Activated T-cell treated with anti-CD3 and anti-CD28 coated beads, Interleukin-2, amount 50 U/mL, for 1 hour (primary cell): Measurements from ENCODE around the gene BACH1.
"Not testable (repeated sequence)": the region's sequence is repeated elsewhere in the genome, so short reads cannot be mapped to it uniquely, and the experiment has no call there.

ENCODE experiments used
- DNase-seq: peaks from one replicate; pipeline ENCODE4 v3.0.0-alpha.2; 2020

The BACH1 gene

GRCh38 chr21:29349702-29350101 lies 51.0 kb downstream of the BACH1 start:
- no peak for DNase-seq

- DNase-seq: no peak
Measured at GRCh38 chr21:29350246-29350779, 51.6 kb downstream of the BACH1 start.

GRCh38 chr21:29351691-29352090 lies 53.0 kb downstream of the BACH1 start:
- DNase-seq: no peak

- DNase-seq: not testable (repeated sequence)
Measured at GRCh38 chr21:29355043-29355710, 56.5 kb downstream of the BACH1 start.

DNA sequence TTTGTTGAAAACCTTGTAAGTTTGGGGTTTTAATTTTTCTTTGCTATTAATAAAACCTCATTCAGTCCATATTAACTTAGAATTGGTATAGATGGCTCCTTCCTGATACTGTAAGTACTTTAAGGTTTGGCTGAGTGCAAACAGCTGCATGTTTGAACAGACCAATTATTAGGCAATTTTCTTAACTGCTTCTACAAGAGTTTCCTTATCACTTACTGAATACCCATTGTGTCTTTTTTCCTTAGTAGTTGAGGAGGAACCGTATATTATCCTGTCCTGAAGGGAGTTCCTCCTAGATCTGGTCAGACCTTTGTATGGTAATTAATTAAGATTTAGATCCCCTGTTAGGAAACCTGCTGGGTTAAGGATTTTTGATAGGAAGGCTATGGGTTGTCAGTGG lies 57.6 kb downstream of the BACH1 start:
- DNase-seq: not testable (repeated sequence)

DNA sequence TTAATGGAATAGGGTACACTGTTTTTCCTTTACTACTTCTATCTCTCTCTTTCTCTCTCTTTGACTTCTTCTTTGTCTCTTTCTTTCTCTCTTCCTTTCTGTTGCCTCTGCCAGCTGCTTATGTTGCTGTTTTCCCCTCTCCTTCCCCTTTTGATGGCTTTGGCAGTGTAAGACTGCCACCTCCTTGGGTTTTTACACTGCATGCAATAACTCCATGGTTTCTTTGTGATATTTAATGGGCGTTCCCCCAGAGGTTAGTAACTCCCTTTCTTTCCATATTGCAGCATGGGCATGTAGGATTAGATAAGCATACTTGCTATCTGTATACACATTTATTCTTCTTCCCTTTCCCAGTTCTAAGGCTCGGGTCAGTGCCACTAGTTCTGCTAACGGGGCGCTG lies 58.1 kb downstream of the BACH1 start:
- not testable (repeated sequence) for DNase-seq

GRCh38 chr21:29359718-29360117 lies 61.0 kb downstream of the BACH1 start:
- no peak for DNase-seq

DNA sequence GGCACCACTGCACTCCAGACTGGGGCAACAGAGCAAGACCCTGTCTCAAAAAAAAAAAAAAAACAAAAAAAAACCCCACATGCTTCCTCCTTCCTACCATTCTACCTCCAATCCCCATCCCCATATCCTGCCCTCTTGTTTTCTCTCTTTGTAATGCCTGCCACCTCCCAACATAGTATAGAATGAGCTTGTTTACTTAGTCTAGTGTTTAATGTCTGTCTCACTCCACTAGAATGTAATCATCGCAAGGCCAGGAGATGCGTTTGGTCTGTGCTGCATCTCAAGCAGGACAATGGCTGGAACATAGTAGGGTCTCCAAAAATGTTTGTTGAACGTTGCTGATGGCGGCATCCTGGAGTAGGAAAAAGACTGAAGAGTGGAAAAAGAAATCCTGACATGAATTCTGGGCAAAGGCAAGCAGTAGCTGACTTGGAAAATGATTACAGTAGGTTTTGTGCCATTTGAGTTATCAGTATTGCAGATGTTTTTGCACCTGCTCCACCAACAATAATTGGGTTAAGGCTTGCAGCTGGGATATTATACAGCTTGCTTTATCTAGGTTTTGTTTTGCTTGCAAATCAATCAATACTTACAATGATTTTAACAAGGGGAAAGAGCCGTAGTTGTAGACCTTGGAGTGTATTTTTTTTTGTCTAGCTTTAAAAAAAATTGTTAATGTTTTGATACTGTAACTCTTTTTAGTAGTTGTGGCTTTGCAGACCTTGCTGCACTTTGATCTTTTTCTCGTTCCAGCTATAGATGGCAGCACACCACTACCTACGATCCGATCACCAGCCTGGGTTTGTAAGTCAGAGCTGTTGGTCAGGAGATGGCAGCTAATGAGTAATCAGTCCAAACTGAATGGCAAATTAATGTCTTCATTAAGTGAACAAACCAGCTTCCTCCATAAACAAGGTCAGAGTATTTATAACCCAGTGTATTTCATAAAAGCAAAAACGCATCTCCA lies 62.4 kb downstream of the BACH1 start:
- DNase-seq: no peak

- no peak for DNase-seq
Measured at GRCh38 chr21:29362758-29363157, 64.0 kb downstream of the BACH1 start.

DNA sequence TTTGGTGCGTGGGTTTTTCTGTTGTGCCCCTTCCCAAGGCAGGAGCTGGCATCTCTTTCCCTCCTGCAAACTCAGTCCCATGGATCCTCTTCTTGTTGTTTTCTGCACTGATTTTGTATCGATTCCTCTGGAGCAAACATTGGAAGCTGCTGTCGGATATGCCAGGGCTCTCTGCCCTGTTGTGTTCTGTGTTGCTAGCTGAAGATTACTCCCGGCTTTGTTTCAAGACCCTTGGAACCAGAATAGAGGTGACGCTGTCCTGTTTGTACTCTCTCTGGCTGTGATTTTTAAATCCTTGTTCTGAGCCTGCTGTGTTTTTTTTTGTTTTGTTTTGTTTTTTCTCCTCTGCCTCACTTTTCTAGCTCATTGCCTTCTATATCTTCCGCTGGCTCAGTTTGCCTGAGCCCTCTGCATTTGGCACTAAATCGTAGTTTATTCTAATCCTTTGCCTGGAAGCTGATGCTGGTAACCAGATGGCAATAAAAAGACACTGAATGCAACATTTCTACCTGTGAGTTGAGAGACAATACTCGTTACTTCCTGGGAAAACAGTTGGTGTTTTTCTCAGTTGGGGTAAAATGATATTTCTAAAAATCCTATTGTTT lies 67.0 kb downstream of the BACH1 start:
- no peak for DNase-seq

- no peak for DNase-seq
Measured at GRCh38 chr21:29366532-29366931, 67.8 kb downstream of the BACH1 start.

DNA sequence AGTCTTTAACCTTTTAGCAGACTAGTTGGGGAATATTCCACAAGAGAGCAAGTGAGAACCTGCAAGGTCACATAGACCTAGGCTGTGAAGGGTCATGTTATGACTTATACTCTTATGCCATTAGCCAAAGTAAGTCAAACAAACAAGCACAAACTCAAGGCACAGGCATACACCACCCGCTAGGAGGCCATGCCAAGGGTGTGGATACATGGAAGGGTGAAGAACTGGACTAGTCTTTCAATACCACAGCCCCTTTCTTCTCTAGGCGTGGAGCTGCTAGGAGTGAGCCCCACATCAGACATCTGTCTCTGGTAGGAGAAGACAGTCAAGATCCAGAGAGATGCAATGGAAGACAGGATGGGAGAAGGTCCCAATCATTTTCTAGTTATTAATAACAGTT lies 68.6 kb downstream of the BACH1 start:
- DNase-seq: no peak

- no peak for DNase-seq
Measured at GRCh38 chr21:29368906-29369305, 70.2 kb downstream of the BACH1 start.

- DNase-seq: no peak
Measured at GRCh38 chr21:29371464-29371863, 72.7 kb downstream of the BACH1 start.

DNA sequence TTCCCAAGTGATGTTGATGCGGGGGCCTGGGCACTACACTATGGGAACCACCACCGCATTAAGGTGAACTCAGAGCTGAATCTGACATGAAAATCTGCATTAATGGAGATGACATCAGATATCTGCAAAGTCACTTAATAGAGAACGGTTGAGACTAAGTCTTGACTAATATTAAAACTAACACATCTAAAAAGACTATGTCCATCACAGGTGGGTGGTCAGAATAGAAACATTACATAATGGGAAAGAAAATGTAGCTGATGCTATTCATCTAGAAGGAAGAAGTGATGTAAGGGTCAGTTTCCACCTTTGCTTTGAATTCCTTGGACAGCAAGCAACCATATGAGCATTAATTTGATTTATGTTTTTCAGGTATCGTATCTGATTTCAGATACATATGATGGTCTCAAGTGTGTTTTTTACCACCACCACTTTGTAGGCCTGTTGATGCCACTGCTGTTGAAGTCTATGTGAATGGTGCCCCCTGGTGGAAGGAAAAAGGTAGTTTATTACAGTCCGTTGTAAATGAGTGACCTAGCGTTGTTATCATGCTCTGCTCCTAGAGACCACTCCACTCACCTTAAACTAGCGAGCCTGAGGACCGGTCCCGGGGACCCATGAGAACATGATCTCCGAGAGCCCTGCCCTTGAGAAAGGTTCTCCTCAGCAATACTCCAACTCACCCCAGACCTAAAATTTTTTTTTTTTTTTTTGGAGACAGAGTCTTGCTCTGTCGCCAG lies 73.5 kb downstream of the BACH1 start:
- DNase-seq: no peak

- DNase-seq: no peak
Measured at GRCh38 chr21:29374481-29374880, 75.8 kb downstream of the BACH1 start.

DNA sequence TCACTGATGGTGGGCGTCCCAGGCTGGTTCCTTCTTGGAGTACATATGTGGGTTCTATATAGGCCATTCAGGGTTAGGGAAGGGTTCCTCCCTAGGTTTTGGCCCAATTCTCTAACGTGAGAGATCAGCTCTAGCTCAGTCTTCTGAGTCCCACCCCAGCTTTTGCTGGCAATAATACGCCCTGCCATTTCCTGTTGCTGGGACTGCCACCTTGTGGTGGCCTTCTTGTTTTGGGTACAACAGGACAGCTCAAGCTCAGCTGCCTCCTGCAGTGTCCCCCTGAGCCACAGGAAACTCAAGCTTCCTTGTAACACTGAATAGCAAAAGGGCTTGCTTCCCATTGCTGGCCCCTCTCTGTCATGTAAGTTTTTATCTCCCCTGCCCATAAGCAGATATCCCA lies 77.8 kb downstream of the BACH1 start:
- DNase-seq: peak; percentile 41

DNA sequence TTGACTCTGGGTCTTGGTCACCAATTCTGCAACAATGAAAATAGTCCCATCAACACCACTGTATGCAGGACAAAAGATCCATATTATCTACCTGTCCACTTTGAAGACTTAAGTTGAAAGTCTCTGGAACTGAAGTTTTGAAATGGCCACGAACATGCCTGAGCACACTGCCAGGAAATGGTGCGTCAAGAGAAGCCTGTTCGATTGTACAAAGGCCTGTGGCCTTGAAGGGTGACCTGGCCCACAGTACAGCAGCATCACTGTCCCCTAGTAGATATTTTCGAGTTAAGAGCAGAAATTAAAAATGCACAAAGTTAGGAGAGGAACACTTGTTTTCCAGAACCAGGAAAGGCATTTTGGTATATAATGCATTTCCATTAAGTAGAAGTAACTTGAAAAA lies 78.5 kb downstream of the BACH1 start:
- no peak for DNase-seq

DNA sequence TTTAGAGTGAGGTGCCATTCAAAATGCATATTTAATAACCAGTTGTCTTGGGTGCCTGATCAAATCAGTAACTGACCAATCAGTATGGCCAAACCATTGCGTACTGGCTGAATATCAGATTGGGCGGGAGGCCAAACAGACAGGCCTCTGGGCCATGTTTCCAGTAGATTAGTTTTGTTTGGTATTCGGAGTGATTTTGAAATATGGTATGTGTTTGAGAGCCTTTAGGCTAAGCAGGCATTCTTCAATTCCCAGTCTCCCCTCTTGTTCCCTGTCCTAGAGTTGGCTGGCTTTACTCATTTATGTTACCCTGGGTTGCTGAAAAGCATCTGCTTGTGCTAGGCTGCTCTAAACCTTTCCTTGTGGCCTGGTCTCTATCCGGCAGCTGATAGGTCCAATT lies 80.1 kb downstream of the BACH1 start:
- no peak for DNase-seq

DNA sequence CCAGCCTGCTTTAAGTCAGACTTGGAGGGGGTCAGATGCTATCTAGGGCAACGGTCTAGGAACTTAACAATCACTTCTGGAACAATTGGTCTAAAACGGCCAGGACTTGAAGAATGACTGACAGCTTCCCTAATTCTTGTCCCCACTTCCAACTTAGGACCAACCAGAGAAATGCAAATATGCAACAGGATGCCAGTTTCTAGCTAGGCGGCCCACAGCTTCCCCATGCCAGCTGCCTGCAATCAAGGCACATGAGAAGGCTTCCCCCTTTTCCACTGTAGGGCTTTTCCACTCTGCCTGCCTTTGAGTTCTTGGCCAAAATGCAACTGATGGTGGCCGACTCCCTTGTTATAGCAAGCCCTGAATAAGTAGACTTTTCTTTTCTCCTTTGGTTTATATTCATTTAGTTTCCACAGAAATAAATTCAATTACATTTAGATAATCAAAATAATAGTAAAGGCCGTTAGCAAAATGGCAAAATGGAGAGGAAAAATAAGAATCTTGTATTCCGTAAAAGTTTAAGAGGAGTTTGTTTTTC lies 80.9 kb downstream of the BACH1 start:
- no peak for DNase-seq

DNA sequence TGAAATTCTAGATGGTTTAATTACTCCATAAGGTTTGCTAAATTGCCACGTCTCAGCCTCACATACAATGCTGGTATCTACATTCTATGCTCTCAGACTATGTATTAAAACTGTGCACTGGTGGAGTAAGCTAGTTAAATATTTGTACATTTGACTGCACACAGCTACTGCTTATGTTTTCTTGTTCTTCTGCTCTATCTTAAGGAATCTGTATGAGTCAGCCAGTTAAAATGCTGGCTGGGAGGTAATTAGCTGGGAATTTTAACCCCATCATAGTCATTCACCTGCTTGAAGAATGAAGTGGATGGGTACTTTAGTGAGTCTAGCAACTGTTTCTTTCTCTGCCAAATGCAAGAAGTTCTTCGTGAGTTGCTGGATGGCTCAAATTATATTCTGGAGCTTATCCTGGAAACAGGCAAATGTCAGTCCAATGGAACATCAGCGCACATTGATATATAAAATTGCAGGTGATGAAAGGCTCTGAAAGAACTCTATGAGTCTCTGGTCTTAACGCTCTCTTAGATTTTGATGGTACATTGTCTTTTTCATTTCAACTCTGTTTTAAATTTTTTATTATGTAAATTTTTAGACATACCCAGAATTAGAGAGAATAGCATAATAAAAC lies 83.4 kb downstream of the BACH1 start:
- no peak for DNase-seq
